ENCODE measurements around the gene CDH24.
A peak's percentile ranks its signal among the peaks of the same experiment; 100 is the strongest.

Gene CDH24

GRCh38 chr14:23009939-23010726, 47.2 kb downstream of the CDH24 start, which contains the start of gene C14orf93:
Gene C14orf93 (minus strand): TSS chr14:23010143. CDS start chr14:22999023, 11,120 bp downstream.
- TF ChIP-seq CTCF (IDR thresholded peaks at IDR 0.05; ENCODE audit: insufficient read depth, low read length): no peak
- 0 out of 2 replicates have a peak, but pooled peaks have one; percentile 37 for TF ChIP-seq POLR2AphosphoS5 (IDR thresholded peaks at IDR 0.05; ENCODE audit: low read depth)
- TF ChIP-seq GABPA (IDR thresholded peaks at IDR 0.05; ENCODE audit: low read depth): no peak
- TF ChIP-seq SPI1 (IDR thresholded peaks at IDR 0.05; ENCODE audit: borderline replicate concordance, low read depth): peak; percentile 71
- peak; percentile 39 for TF ChIP-seq REST (IDR thresholded peaks at IDR 0.05; ENCODE audit: insufficient replicate concordance, low read depth)
- peak within 1 kb of the TSS; percentile 95 for H3K27ac ChIP-seq (replicated peaks)
- no peaks in the 10 kb centered on the region for H3K27me3 ChIP-seq (ENCODE audit: insufficient read depth, poor library complexity, severe bottlenecking)
- DNase-seq (ENCODE audit: low read depth in 1 of 2, low spot score in 1 of 2): peak; percentile 47 to 81
- H3K4me3 ChIP-seq (replicated peaks; ENCODE audit: insufficient read depth, low read length): peak within 1 kb of the TSS; percentile 42

- TF ChIP-seq GABPA (IDR thresholded peaks at IDR 0.05; ENCODE audit: low read depth) (no peak), POLR2AphosphoS5 (IDR thresholded peaks at IDR 0.05; ENCODE audit: low read depth) (no peak), REST (IDR thresholded peaks at IDR 0.05; ENCODE audit: insufficient replicate concordance, low read depth) (no peak), CTCF (IDR thresholded peaks at IDR 0.05; ENCODE audit: insufficient read depth, low read length) (no peak), SPI1 (IDR thresholded peaks at IDR 0.05; ENCODE audit: borderline replicate concordance, low read depth) (no peak)
- H3K27me3 ChIP-seq (ENCODE audit: insufficient read depth, poor library complexity, severe bottlenecking): no peaks in the 10 kb centered on the region
- DNase-seq (ENCODE audit: low read depth in 1 of 2, low spot score in 1 of 2): peak in 1 of 2 experiments; percentile 28
- peak overlapping the region; percentile 34 for H3K4me3 ChIP-seq (replicated peaks; ENCODE audit: insufficient read depth, low read length)
- H3K27ac ChIP-seq (replicated peaks): peak overlapping the region; percentile 95
Observed at GRCh38 chr14:23009483-23009938, 47.8 kb downstream of the CDH24 start.

GRCh38 chr14:23008831-23009230, 48.5 kb downstream of the CDH24 start:
- TF ChIP-seq SPI1 (IDR thresholded peaks at IDR 0.05; ENCODE audit: borderline replicate concordance, low read depth) (peak; percentile 33; the same call in 1 of the 2 replicates), POLR2AphosphoS5 (IDR thresholded peaks at IDR 0.05; ENCODE audit: low read depth) (no peak)
- Histone ChIP-seq H3K27ac (replicated peaks) (peak overlapping the region; percentile 95), H3K4me3 (replicated peaks; ENCODE audit: insufficient read depth, low read length) (no peak overlapping the region), H3K27me3 (ENCODE audit: insufficient read depth, poor library complexity, severe bottlenecking) (no peaks in the 10 kb centered on the region)
- DNase-seq (ENCODE audit: low read depth in 1 of 2, low spot score in 1 of 2): peak in 1 of 2 experiments; percentile 24

Measured in HL-60 (cell line).